ENCODE data around the gene SNRPD2.
A peak's percentile ranks its signal among the peaks of the same experiment; 100 is the strongest.
"Not testable (repeated sequence)": the region's sequence is repeated elsewhere in the genome, so short reads cannot be mapped to it uniquely, and the experiment has no call there.

Gene SNRPD2

DNA sequence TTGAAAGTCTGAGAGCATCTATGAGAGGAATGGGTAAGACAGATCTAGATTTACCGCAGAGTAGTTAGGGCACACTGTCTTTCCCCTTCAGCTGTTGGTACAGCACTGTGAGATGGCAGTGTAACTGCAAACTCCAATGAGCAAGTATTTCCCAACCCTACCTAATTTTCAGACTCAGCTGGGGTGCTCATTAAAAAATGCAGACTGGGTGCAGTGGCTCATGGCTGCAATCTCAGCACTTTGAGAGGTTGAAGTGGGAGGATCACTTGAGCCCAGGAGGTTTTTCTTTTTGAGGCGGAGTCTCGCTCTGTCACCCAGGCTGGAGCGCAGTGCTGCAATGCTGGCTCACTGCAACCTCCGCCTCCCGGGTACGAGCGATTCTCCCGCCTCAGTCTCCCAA lies 13.4 kb upstream of the SNRPD2 start:
- DNase-seq (ENCODE audit: low read depth in 1 of 2, low spot score in 1 of 2) = no peak

DNA sequence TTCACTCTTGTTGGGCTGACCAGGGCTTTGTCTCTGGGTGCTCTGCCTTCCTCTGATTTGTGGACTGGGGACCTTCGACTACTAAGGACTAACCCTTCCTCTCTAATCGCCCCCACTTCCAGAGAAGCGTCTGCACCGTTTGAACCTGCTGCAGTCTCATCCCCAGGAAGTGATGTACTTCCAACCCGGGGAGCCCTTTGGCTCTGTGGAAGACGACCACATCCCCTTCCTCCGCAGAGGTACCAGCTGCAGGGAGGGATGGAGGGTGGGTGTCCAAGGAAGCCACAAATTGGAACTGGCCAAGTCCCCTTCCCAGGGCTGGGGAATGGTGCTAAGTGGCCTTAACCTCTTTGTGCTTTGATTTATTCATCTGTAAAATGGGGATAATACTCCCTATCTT lies 9.9 kb upstream of the SNRPD2 start:
- no peak for DNase-seq (ENCODE audit: low read depth in 1 of 2, low spot score in 1 of 2)

DNA sequence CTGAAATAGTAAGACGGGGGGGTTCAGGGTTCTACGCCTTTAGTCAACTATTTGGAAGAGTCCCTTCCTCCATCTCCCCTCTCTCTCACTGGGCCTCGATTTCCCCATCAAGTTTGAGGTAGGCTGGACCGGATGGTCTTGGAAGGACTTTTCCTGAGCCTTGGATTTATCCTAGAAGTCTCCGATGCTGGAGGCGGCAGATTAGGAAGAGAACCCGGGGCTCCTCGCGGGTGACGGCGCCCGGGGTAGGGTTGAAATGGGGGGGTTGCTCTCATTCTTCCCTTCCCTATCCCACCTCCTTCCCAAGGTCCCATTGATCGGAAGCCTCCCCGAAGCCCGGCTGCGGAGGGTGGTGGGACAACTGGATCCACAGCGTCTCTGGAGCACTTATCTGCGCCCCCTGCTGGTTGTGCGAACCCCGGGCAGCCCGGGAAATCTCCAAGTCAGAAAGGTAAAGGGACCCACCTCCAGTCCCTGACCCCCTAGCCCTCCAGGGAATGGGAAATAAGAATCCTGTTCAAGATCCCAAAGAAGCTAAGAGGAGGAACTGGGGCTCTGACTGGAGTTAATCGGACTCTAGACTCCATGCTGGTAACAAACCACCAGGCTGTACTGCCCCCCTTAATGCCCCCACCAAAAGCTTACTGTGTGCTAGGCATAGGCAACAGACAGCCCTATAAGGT lies 1.5 kb upstream of the SNRPD2 start:
- peak; percentile 57 to 70 for DNase-seq (ENCODE audit: low read depth in 1 of 2, low spot score in 1 of 2)

GRCh38 chr19:45692187-45693105 lies 693 bp upstream of the SNRPD2 start, which contains the start of gene QPCTL:
Gene QPCTL (plus strand): TSS chr19:45692666. CDS start chr19:45692704, 38 bp downstream.
- DNase-seq (ENCODE audit: low read depth in 1 of 2, low spot score in 1 of 2) = peak; percentile 89 to 94

- DNase-seq (ENCODE audit: low read depth in 1 of 2, low spot score in 1 of 2) = no peak
Measured at GRCh38 chr19:45687599-45687998, 4.2 kb downstream of the SNRPD2 start.

GRCh38 chr19:45685045-45685444 lies 6.7 kb downstream of the SNRPD2 start:
- DNase-seq (ENCODE audit: low read depth in 1 of 2, low spot score in 1 of 2) = not testable (repeated sequence)

- no peak for DNase-seq (ENCODE audit: low read depth in 1 of 2, low spot score in 1 of 2)
Measured at GRCh38 chr19:45682908-45683307, 8.8 kb downstream of the SNRPD2 start.

DNA sequence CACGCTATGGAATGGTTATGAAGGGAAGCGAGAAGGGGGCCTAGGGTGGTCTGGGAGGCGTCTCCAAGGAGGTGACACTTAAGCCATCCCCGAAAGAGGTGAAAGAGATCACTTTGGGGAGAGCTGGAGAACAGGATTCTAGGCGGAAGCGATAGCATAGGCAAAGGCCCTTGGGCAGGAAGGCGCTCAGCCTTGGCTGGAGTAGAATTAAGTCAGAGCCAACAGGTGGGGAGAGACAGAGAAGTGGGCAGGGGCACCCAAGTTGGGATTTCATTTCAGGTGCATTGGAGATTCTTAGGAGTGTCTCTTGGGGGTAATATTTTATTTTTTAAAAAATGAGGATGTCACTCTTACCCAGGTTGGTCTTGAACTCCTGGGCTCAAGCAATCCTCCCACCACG lies 9.6 kb downstream of the SNRPD2 start:
- DNase-seq (ENCODE audit: low read depth in 1 of 2, low spot score in 1 of 2) = no peak

- DNase-seq (ENCODE audit: low read depth in 1 of 2, low spot score in 1 of 2) = peak; percentile 78 to 85
Measured at GRCh38 chr19:45681391-45682015, 10.2 kb downstream of the SNRPD2 start.

DNA sequence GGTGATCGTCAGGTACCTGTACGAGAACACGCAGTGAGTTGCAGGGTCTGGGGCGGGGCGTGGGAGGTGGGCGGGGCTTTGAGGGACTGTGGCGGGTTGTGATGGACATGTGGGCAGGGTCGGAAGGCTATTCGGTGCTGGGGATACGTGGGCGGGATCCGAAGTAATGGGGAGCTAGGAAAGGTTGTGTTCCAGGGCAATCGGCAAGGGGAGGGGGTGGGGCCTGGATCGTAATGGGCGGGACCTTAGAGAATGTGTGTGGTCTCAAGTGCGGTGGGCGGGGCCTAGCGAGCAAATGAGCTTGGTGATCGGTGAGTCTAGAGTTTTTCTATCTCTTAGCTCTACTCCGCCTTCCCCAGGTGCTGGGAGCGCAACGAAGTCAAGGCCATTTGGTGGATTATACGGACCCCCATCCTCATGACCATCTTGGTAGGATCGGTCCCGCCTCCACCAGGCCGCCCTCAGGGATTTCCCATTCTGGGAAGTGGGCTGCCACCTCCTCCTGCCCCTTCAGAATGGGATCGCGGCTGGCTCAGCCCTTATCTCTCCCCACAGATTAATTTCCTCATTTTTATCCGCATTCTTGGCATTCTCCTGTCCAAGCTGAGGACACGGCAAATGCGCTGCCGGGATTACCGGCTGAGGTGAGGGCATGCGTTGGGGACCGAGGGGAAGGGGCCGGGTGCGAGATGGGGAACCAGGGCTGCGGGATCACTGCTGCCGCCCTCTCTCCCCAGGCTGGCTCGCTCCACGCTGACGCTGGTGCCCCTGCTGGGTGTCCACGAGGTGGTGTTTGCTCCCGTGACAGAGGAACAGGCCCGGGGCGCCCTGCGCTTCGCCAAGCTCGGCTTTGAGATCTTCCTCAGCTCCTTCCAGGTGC lies 14.2 kb downstream of the SNRPD2 start:
- peak; percentile 53 to 73 for DNase-seq (ENCODE audit: low read depth in 1 of 2, low spot score in 1 of 2)

DNA sequence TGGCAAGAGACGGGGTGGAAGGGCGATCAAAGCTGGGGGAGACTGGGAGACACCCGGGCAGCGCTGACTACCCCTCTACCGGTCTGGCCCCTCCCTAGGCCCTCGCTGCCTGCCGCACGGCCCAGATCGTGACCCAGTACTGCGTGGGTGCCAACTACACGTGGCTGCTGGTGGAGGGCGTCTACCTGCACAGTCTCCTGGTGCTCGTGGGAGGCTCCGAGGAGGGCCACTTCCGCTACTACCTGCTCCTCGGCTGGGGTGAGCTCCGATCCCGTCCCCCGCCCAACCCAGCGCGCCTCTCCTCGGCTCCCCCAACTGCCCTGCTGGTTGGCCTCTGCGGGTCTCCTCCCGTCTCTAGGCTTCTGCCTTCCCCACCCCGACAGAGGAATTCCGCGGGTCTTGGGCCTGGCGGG lies 14.9 kb downstream of the SNRPD2 start:
- DNase-seq (ENCODE audit: low read depth in 1 of 2, low spot score in 1 of 2) = peak in 1 of 2 donors; percentile 34

- no peak for DNase-seq (ENCODE audit: low read depth in 1 of 2, low spot score in 1 of 2)
Measured at GRCh38 chr19:45674946-45675345, 16.8 kb downstream of the SNRPD2 start.

DNA sequence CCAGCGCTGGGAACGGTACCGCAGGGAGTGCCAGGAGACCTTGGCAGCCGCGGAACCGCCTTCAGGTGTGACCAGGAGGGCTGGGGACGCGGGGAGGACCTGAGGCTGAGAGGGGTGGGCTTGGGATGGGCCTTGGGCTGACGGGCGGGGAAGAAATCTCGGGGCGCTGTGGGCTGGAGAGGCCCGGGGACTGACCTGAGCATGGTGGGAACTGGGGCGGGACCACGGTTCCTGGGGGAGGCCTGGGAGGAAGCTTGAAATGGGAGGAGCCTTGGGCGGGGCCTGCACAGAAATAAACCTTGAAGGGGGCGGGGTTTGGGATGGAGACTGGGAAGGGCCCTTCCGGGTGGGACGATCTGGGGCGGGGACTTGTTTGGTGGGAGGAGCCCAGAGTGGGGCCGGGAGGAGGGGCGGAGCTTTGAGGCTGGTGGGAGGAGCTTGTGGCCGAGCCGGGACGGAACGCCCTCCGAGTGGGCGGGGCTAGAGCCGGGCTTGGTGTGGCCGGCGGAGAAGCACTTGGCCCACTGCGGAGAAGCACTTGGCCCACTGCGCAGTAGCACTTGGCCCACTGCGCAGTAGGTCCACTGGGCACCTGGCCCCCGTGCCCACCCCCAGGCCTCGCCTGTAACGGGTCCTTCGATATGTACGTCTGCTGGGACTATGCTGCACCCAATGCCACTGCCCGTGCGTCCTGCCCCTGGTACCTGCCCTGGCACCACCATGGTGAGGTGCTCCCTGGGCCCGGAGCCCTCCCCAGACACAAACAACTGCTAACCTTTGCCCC lies 20.9 kb downstream of the SNRPD2 start:
- DNase-seq (ENCODE audit: low read depth in 1 of 2, low spot score in 1 of 2) = peak in 1 of 2 donors; percentile 37

- no peak for DNase-seq (ENCODE audit: low read depth in 1 of 2, low spot score in 1 of 2)
Measured at GRCh38 chr19:45668342-45668871, 23.3 kb downstream of the SNRPD2 start.

DNA sequence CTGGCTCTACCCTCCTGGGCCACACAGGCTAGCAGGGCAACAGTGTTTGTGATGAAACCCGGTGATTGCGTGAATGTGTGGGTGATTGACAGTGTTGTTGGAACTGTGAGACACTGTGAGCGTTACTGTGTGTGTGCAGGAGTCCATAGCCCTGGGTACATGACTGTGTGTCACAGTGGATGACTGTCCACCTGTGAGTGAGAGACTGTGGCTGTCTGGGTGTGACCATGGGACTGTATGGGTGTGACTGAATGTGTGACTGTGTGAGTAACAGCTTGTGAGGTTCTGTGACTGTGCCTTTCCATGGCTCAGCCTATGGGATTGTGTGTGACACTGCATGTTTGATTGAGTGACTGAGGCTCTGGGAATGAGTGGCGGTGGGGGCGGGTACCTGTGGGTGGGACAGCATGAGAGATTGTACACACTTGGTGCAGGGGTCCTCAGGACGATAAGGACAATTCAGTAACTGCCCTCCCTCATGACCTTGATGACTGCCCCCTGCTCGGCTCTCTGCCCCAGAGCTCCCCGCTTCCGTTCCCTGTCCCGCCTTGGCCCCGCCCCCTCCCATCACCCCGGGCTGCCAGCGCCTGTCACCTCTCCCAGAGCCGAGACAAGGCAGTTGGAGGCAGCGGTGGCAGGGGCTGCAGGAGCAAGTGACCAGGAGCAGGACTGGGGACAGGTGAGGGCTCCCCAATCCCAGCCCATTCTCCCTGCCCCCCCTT lies 24.0 kb downstream of the SNRPD2 start, which contains the start of gene GIPR:
Gene GIPR, plus strand, starts transcription at position 602 of the 722 bp plus-strand sequence. CDS start 1,300 bp downstream, outside the sequence.
- DNase-seq (ENCODE audit: low read depth in 1 of 2, low spot score in 1 of 2) = peak; percentile 29 to 39

- no peak for DNase-seq (ENCODE audit: low read depth in 1 of 2, low spot score in 1 of 2)
Measured at GRCh38 chr19:45664575-45664974, 27.2 kb downstream of the SNRPD2 start.

- DNase-seq (ENCODE audit: low read depth in 1 of 2, low spot score in 1 of 2) = no peak
Measured at GRCh38 chr19:45663800-45664199, 28.0 kb downstream of the SNRPD2 start.

DNA sequence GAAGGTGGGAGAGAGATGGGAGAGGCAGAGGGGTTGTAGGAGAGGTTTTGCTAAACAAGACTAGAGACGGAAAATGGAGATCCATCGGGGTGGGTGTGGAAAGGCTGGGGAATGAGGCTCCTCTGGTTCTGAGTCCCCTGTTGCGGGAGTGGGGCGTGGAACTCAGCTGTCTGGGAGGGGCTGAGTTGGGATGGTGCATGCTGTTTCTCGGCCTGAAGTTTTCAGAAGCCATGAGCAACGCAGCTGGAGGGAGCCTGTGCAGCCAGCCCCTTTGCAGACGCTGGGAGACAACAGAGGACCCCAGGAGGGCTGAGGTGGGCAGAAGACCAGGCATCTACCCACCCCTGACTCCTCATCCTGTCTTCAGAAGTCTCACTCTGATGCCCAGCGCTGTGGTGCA lies 31.1 kb downstream of the SNRPD2 start:
- DNase-seq (ENCODE audit: low read depth in 1 of 2, low spot score in 1 of 2) = no peak

All from stimulated activated CD4-positive, alpha-beta T cell treated with anti-CD3 and anti-CD28 coated beads, Interleukin-15, amount 100 ng/mL, for 1 hour (primary cell).